ENCODE results near the gene PRR14L.
"Not testable (repeated sequence)": the region's sequence is repeated elsewhere in the genome, so short reads cannot be mapped to it uniquely, and the experiment has no call there.

Gene PRR14L

DNA sequence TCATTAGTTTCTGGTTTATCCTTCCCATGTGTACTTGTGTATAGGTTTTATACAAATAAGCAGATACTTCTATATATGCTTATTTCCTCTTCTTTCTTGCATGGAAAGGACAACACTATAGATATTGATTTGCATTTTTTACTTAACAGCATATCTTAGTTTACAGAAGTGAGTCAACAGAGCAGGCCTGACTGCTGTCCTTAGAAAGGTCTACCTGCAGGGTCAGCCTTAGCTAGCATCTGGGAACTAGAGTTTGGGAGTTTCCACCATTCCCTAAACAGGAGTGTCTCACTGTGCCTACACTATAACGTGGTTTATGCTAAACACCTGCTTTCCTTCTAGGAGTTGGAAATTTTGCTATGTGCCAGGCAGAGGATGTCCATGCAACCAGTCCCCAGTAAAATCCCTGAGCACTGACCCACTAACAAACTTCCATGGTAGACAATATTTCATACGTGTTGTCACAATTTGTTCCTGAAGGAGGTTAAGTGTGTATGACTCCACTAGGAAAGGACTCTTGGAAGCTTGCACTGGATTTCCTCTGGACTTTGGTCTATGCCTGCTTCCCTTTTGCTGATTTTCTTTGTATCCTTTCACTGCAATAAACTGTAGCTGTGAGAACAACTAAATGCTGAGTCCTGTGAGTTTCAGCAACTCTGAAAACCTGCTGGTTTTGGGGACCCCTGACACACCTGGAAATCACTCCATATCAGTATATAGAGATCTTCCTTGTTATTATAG, 17.7 kb downstream of the PRR14L start:
- FAIRE-seq = no peak
- no peak for DNase-seq (ENCODE audit: insufficient read length, low spot score)
- no peak for TF ChIP-seq POLR2A (IDR thresholded peaks at IDR 0.05; ENCODE audit: low read depth, low read length)

DNA sequence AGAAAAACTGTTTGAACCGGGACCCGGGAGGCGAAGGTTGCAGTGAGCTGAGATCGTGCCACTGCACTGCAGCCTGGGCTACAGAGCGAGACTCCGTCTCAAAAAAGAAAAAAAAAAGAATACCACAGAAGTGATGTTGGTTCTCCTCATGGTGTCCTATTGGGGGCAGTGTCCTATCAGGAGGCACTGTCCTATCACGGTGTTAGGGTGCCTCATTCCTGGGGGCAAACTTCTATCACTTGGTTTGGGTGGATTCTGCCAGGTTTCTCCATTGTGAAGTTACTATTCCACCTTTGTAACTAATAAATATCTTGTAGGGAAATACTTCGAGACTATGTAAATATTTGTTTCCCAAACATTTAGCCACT, 19.6 kb downstream of the PRR14L start:
- no peak for TF ChIP-seq POLR2A (IDR thresholded peaks at IDR 0.05; ENCODE audit: low read depth, low read length)
- no peak for FAIRE-seq
- no peak for DNase-seq (ENCODE audit: insufficient read length, low spot score)

DNA sequence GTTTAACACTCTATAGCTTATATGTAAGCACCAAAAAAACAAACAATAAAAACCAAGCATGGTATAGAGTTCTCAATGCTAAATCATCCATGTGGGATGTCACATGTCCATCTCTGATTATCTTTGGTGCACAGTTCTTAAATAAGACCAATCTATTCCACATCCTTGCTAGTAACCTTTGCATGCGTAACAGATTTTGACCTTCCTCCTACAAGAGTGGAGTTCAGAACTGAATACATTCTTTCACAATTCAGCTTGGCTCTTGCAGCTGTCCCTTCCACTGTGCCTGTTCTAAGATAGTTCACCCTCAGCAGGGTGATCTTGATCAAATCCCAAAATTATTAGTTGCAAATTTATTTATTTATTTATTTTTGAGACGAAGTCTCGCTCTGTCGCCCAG, 21.1 kb downstream of the PRR14L start:
- DNase-seq (ENCODE audit: insufficient read length, low spot score) (no peak), FAIRE-seq (no peak)
- TF ChIP-seq POLR2A (IDR thresholded peaks at IDR 0.05; ENCODE audit: low read depth, low read length) = no peak

DNA sequence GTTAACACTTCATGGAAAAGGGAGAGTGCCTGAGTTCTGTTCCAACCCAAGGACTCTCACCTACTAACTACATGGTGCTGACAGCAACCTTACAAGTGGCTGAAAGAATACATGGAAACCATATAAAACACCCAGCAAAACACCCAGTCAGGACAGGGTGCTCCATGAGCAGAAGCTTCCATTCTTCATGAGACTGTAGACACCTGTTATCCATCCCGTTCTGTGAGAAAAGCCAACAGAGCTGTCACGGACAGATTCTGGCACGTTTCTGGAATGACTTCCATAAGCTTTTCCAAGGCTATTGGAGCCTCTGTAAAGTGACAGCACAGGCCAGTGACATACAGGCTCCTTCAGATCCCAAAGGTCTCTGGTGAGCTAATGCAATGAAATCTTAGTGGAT, 23.2 kb downstream of the PRR14L start:
- FAIRE-seq (no peak), DNase-seq (ENCODE audit: insufficient read length, low spot score) (no peak)
- no peak for TF ChIP-seq POLR2A (IDR thresholded peaks at IDR 0.05; ENCODE audit: low read depth, low read length)

DNA sequence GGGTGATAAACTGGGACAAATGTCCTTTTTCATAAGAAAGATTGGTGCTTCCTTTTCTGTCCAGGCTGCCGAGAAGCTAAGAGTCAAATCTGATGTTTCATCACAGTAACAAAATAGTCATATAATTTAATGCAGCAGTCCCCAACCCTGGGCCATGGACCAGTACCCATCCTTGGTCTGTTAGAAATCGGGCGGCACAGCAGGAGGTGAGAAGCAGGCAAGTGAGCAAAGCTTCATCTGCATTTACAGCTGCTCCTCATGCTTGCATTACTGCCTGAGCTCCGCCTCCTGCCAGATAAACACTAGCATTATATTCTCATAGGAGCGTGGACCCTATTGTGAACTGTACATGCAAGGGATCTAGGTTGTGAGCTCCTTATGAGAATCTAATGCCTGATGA, 26.2 kb downstream of the PRR14L start:
- TF ChIP-seq POLR2A (IDR thresholded peaks at IDR 0.05; ENCODE audit: low read depth, low read length) = no peak
- FAIRE-seq (no peak), DNase-seq (ENCODE audit: insufficient read length, low spot score) (no peak)

DNA sequence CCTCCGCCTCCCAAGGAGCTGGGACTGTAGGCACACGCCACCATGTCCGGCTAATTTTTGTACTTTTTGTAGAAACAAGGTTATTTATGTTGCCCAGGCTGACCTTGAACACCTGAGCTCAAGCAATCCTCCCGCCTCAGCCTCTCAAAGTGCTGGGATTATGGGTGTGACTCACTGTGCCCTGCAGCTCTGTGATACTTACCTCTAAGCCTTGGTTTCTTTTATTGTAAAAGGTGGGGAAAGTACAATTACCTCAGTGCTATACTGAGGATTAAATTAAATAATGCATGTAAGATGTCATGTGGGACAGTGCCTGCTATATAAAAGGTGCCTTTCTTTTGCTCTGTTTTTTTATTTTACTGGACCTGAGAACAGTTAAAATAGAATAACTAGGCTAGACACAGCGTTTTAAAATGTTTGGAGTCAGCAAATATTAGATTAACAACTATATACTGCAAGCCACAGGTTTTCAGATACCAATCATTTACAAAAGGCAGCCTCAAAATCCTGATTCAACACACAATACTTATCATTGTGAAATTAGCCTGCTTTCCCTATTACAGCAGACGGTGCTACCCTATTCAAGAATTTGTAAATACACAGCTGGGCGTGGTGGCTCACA, 30.0 kb downstream of the PRR14L start:
- DNase-seq (ENCODE audit: insufficient read length, low spot score) (no peak), FAIRE-seq (no peak)
- TF ChIP-seq POLR2A (IDR thresholded peaks at IDR 0.05; ENCODE audit: low read depth, low read length) = no peak

DNA sequence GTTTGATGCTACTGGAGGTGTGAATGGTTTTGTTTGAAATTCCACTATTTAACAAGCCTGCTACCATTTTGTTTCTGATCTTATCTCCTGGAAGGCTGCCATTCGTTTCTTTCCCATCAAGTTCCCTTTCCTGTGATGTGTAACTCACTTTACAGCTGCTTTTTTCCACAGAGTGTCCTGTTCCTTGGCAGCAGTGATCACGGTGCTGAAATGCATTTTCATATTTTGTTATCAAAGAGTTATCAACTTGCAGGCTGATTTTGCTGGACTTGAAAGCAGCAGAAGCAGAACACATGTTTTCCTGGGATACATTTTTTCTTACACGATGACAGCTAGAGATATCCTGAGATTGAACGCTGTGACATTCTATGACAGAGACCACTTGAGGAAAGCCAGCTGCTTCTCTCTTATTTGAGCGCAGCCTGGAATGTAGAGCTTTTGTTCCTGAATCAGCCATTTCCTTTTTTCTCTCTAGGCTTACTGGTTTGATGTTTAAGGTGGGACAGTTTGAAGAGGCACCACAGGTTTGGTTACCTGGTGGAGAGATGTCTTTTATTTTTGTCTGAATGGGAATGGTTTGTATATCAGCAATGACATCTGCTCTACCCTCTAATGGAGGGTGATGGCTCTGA, 34.7 kb downstream of the PRR14L start:
- FAIRE-seq = no peak

DNA sequence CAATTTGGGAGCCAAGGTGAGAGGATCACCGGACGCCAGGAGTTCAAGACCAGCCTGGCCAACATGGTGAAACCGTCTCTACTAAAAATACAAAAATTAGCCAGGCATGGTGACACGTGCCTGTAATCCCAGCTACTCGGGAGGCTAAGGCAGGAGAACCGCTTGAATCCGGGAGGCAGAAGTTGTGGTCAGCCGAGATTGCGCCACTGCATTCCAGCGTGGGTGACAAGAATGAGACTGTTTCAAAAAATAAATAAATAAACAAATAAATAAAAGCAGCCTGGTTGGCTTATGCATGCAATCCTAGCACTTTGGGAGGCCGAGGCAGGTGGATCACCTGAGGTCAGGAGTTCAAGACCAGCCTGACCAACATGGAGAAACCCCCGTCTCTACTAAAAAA, 38.7 kb downstream of the PRR14L start:
- not testable (repeated sequence) for FAIRE-seq; DNase-seq (ENCODE audit: insufficient read length, low spot score)

More for the DNA sequence above, 34.7 kb downstream of the PRR14L start:
- TF ChIP-seq POLR2A (IDR thresholded peaks at IDR 0.05; ENCODE audit: low read depth, low read length) = no peak
- DNase-seq (ENCODE audit: insufficient read length, low spot score) = no peak

DNA sequence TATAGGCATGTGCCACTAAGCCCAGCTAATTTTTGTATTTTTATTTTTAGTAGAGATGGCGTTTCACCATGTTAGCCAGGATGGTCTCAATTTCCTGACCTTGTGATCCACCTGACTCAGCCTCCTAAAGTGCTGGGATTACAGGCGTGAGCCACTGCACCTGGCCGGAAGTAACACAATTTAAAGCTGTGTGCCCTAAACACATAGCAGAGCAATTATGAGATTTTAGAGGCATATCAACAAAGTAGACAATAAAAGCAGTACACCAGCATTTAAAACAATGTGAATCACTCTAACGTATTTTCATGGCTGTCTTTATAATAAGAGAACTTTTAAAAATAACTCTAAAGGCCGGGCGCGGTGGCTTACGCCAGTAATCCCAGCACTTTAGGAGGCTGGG, 42.4 kb downstream of the PRR14L start:
- DNase-seq (ENCODE audit: insufficient read length, low spot score) (no peak), FAIRE-seq (no peak)
- no peak for TF ChIP-seq POLR2A (IDR thresholded peaks at IDR 0.05; ENCODE audit: low read depth, low read length)

DNA sequence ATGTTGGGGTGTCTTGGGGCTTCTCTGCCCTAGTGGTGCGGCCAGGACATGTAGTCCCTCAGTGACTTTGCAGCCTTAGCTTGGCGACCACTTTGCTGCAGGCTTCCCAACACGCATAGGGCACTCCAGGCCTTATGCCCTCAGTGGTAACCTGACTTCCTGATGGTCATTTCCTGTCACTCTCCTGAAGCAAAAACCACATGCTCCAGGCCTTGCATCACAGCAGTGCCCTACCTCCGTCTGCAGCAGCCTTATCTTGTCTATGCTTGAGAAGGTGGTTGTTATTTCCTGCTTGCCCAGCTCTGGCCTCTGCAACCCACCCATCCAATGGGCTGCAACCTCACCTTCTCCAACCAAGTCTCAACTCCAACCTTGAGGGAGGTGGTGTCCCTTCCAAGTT, 54.5 kb downstream of the PRR14L start:
- no peak for TF ChIP-seq POLR2A (IDR thresholded peaks at IDR 0.05; ENCODE audit: low read depth, low read length)
- no peak for FAIRE-seq

DNA sequence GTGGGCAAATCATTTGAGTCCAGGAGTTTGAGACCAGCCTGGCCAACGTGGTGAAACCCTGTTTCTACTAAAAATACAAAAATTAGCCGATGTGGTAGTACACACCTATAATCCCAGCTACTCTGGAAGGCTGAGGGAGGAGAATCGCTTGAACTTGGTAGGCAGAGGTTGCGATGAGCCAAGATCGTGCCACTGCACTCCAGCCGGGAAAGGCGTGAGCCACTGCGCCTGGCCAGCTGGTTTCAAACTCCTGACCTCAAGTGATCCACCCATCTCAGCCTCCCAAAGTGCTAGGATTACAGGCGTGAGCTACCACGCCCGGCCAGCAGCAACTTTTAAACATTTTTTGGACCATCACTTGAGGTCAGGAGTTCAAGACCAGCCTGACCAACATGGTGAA, 55.9 kb downstream of the PRR14L start:
- not testable (repeated sequence) for FAIRE-seq

More for the DNA sequence above, 54.5 kb downstream of the PRR14L start:
- no peak for DNase-seq (ENCODE audit: insufficient read length, low spot score)

DNA sequence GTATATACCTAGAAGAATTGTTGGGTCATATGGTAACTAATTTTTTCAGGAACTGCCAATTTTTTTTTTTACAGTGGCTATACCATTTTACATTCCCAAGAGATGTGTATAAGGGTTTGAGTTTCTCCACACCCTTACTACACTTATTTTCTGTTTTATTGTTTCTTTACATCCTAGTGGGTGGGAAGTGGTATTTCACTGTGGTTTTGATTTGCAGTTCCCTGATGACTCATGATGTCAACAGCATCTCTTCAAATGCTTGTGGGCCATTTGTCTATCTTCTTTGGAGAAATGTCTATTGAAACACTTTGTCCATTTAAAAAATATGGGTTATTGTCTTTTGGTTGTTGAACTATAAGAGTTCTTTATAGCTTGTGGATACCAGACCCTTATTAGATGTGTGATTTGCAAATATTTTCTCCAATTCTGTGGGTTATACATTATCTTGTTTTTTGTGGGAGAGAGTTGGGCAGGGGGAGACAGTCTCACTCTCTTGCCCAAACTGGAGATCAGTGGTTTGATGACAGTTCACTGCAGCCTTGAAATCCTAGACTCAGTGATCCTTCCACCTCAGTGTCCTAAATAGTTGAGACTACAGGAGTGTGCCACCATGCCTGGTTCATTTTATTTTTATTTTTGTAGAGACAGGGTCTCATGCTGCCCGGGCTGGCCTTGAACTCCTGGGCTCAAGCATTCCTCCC, 57.6 kb downstream of the PRR14L start:
- no peak for TF ChIP-seq POLR2A (IDR thresholded peaks at IDR 0.05; ENCODE audit: low read depth, low read length)
- DNase-seq (ENCODE audit: insufficient read length, low spot score) (no peak), FAIRE-seq (no peak)

More for the DNA sequence above, 55.9 kb downstream of the PRR14L start:
- not testable (repeated sequence) for DNase-seq (ENCODE audit: insufficient read length, low spot score)

DNA sequence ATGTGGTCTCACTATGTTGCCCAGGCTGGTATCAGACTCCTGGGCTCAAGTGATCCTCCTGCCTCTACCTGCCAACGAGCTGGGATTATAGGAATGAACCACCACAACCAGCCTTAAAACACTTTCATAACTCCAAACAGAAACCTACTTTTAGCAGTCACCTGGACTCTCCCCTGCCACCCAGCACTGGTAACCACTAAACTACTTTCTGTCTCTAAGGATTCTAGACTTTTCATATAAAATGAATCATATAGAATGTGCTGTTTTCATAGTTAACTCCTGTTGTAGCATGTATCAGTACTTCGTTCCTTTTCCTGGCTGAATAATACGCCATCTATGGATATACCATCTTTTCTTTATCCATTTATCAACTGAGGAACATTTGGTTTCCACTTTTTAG, 58.5 kb downstream of the PRR14L start:
- no peak for DNase-seq (ENCODE audit: insufficient read length, low spot score)
- FAIRE-seq = no peak

More for the DNA sequence above, 58.5 kb downstream of the PRR14L start:
- TF ChIP-seq POLR2A (IDR thresholded peaks at IDR 0.05; ENCODE audit: low read depth, low read length) = no peak
